Cardiac muscle cell (in vitro differentiated cells and primary cell): Measurements from ENCODE around the gene PUS10. TPM values are rescaled to one million over a fixed set of nuclear protein-coding genes. Genes with fewer than 3 reads are reported as not detected.
"Not testable (repeated sequence)": the region's sequence is repeated elsewhere in the genome, so short reads cannot be mapped to it uniquely, and the experiment has no call there.

Experiments used
- DNase-seq, 2 donors: peaks; one replicate each; pipeline versions ENCODE4 v3.0.0 to v3.0.0-alpha.2; 2010 to 2017; ENCODE audit warnings: low read depth in 1 of 2, low spot score in 1 of 2
- H3K27ac ChIP-seq: fragments of 200-600 bp; sonication (generic); 2 replicates; pipeline ENCODE4 v1.5.1; 2016
- H3K27me3 ChIP-seq: fragments of 200-600 bp; sonication (generic); 2 replicates; pipeline ENCODE4 v1.6.0; 2016; ENCODE audit warnings: control low read depth
- H3K36me3 ChIP-seq: fragments of 200-600 bp; sonication (generic); 2 replicates; pipeline ENCODE4 v1.5.1; 2016; ENCODE audit warnings: control low read depth
- H3K4me1 ChIP-seq: fragments of 200-600 bp; sonication (generic); 2 replicates; pipeline ENCODE4 v1.8.1; 2017; ENCODE audit warnings: low read depth, mild to moderate bottlenecking, mixed run types
- H3K4me3 ChIP-seq: fragments of 200-600 bp; sonication (generic); 2 replicates; pipeline ENCODE4 v1.5.1; 2016; ENCODE audit warnings: mild to moderate bottlenecking
- H3K9me3 ChIP-seq: fragments of 200-600 bp; sonication (generic); 2 replicates; pipeline ENCODE4 v1.5.1; 2017; ENCODE audit warnings: low read depth, mild to moderate bottlenecking, control low read depth
- polyA plus RNA-seq: library from polyadenylated mRNA; unstranded; fragments of >200 nt; fragmentation: Nextera tagmentation; extraction: Ambion mirVana; gene quantifications from 2 replicates; pipeline ENCODE4 v1.2.1, GENCODE V29; 2016
- total RNA-seq: library from RNA; depleted of rRNA; stranded (reverse); fragments of >200 nt; gene quantifications from 2 replicates; pipeline ENCODE4 v1.2.3, GENCODE V29; 2016
- TF ChIP-seq, protein P1 (sequence below): IDR thresholded peaks from 2 replicates; pipeline ENCODE4 v1.5.1; 2012; ENCODE audit warnings: low read depth, mild to moderate bottlenecking, low read length

Gene PUS10
- total and polyA plus RNA-seq, 2 experiments from 2014 or later: 3.0 to 8.9 TPM

DNA sequence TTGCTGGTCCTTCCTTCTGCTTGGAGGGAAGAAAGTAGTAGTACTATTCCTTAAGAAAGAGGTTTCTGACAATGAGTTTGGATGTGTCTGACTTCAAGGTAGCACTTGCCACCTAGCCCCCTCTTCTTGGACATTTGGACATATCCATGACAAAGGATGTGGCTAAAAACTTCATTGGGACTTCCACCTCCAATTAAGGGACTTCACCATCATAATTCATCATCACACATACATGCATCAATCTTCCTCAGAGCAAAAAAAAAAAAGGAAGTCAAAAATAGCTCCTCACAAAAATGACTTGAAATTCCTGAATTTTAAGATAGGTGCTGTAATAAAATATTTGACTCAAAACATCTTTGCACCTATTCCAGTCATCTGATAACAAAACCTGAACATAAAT is 23.9 kb downstream of the PUS10 start:
- Histone ChIP-seq H3K36me3 (no peaks in the 10 kb centered on the region), H3K27ac (no peak overlapping the region), H3K9me3 (no peaks in the 10 kb centered on the region), H3K27me3 (no peaks in the 10 kb centered on the region), H3K4me3 (no peak overlapping the region), H3K4me1 (no peaks in the 10 kb centered on the region)
- TF ChIP-seq, protein P1, sequence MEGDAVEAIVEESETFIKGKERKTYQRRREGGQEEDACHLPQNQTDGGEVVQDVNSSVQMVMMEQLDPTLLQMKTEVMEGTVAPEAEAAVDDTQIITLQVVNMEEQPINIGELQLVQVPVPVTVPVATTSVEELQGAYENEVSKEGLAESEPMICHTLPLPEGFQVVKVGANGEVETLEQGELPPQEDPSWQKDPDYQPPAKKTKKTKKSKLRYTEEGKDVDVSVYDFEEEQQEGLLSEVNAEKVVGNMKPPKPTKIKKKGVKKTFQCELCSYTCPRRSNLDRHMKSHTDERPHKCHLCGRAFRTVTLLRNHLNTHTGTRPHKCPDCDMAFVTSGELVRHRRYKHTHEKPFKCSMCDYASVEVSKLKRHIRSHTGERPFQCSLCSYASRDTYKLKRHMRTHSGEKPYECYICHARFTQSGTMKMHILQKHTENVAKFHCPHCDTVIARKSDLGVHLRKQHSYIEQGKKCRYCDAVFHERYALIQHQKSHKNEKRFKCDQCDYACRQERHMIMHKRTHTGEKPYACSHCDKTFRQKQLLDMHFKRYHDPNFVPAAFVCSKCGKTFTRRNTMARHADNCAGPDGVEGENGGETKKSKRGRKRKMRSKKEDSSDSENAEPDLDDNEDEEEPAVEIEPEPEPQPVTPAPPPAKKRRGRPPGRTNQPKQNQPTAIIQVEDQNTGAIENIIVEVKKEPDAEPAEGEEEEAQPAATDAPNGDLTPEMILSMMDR: no peak
- no peak for DNase-seq

DNA sequence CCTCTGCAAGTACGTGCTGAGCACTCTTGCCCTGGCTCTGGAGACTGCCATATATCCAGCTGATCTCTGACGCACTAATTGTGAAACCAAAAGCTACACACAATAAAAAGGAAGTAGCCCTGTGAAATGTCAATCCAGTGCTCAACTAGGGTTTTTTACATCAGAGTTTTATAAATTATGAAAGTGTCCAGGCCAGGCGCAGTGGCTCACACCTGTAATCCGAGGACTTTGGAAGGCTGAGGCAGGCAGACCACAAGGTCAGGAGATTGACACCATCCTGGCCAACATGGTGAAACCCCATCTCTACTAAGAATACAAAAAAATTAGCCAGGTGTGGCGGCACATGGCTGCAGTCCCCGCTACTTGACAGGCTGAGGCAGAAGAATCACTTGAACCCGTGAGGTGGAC is 25.1 kb downstream of the PUS10 start:
- DNase-seq: no peak
- H3K4me3 ChIP-seq: no peak overlapping the region
- H3K27ac ChIP-seq: no peak overlapping the region
- no peaks in the 10 kb centered on the region for H3K9me3 ChIP-seq
- TF ChIP-seq, protein P1: no peak
- no peaks in the 10 kb centered on the region for H3K27me3 ChIP-seq
- no peaks in the 10 kb centered on the region for H3K36me3 ChIP-seq
- H3K4me1 ChIP-seq: no peaks in the 10 kb centered on the region

- TF ChIP-seq, protein P1: no peak
- no peak overlapping the region for H3K27ac ChIP-seq
- no peaks in the 10 kb centered on the region for H3K36me3 ChIP-seq
- DNase-seq: no peak
- H3K27me3 ChIP-seq: no peaks in the 10 kb centered on the region
- no peak overlapping the region for H3K4me3 ChIP-seq
- no peaks in the 10 kb centered on the region for H3K9me3 ChIP-seq
- no peaks in the 10 kb centered on the region for H3K4me1 ChIP-seq
Measured at GRCh38 chr2:60991644-60992043, 26.4 kb downstream of the PUS10 start.

DNA sequence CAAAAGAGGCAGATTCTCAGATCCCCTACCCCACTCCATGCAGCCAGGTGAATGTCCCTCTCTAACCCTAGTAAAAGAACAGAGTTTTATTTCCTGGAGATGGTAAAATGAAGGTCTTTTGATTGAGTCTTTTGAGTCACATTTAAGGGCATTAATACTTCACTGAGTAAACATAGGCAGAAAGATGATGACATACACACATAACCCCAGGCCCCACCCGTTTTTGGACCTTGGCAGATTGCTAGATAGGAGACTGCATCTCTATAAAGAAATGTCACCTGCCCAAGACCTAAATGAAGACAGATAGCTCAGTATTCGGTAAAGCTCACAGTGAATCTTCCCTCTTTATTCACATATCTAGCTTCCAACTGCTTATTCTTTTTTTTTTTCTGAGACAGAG is 28.8 kb downstream of the PUS10 start:
- no peak for DNase-seq
- H3K27me3 ChIP-seq: no peaks in the 10 kb centered on the region
- H3K9me3 ChIP-seq: no peaks in the 10 kb centered on the region
- no peaks in the 10 kb centered on the region for H3K36me3 ChIP-seq
- H3K27ac ChIP-seq: no peak overlapping the region
- TF ChIP-seq, protein P1: no peak
- H3K4me1 ChIP-seq: no peaks in the 10 kb centered on the region
- no peak overlapping the region for H3K4me3 ChIP-seq

- not testable (repeated sequence) for H3K4me1 ChIP-seq, H3K36me3 ChIP-seq, H3K9me3 ChIP-seq, DNase-seq, H3K27ac ChIP-seq, H3K27me3 ChIP-seq, H3K4me3 ChIP-seq
Measured at GRCh38 chr2:60987656-60988055, 30.4 kb downstream of the PUS10 start.

DNA sequence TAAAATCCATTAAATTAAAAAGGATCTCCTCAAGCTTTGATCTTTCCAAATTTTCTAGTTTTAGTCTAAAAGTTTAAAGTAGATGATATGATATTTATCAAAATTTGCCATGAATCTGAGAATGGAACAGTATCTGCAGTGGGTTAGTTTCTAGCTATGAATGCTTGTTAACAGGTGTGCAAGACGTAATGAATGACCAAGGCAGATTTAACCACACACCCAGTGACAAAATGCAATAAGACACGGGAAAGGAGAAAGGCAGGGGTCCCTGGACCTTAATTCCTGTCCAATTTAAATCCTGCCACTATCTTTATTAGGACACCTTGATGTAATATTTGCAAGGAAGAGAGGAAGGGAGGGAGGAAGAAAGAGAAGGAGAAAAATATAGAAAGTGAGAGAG is 31.0 kb downstream of the PUS10 start:
- Histone ChIP-seq H3K4me1 (no peaks in the 10 kb centered on the region), H3K9me3 (no peaks in the 10 kb centered on the region), H3K4me3 (no peak overlapping the region), H3K27me3 (no peaks in the 10 kb centered on the region), H3K27ac (no peak overlapping the region), H3K36me3 (no peaks in the 10 kb centered on the region)
- TF ChIP-seq, protein P1: no peak
- no peak for DNase-seq
